H1 (cell line): Measurements from ENCODE around the gene MRRF. TPM values are rescaled to one million over a fixed set of nuclear protein-coding genes. Genes with fewer than 3 reads are reported as not detected.

Source experiments
- CTCF ChIA-PET: fragments of 300-600 bp; sonication (Branson Sonifier 250); formaldehyde crosslinking; loops from one replicate; lab custom pipeline; 2021; ENCODE audit not compliant: partially characterized antibody; lab: Charles Lee
- POLR2A ChIA-PET: fragments of 300-600 bp; sonication (Branson Sonifier 250); formaldehyde crosslinking; loops from one replicate; lab custom pipeline; 2021; ENCODE audit warnings: inconsistent platforms; ENCODE audit not compliant: partially characterized antibody; lab: Charles Lee
- DNase-seq, 2 experiments: peaks; one replicate each; pipeline versions ENCODE4 v3.0.0 to v3.0.0-alpha.2; 2010 to 2022; ENCODE audit warnings: low spot score in 2 of 2, low read depth in 1 of 2, mixed read lengths in 1 of 2
- FAIRE-seq: peaks from 2 replicates; lab custom pipeline; 2011; peaks lifted over from hg19 to GRCh38; lab: Jason Lieb, UNC
- H2AFZ ChIP-seq: 2 replicates; pipeline ENCODE4 v1.8.1; 2012; ENCODE audit warnings: low read length, inconsistent platforms
- H2AK5ac ChIP-seq: 2 replicates; pipeline ENCODE4 v1.6.1; 2013; ENCODE audit warnings: low read depth, low read length
- H2BK120ac ChIP-seq: replicated peaks from 2 replicates; pipeline ENCODE3; 2013; ENCODE audit warnings: low read depth, low read length, inconsistent platforms
- H2BK12ac ChIP-seq: 2 replicates; pipeline ENCODE4 v1.6.1; 2013; ENCODE audit warnings: low read depth, low read length
- H2BK15ac ChIP-seq: 2 replicates; pipeline ENCODE4 v1.6.1; 2013; ENCODE audit warnings: low read length
- H2BK20ac ChIP-seq: 2 replicates; pipeline ENCODE4 v1.6.1; 2013; ENCODE audit warnings: low read length
- H2BK5ac ChIP-seq: 2 replicates; pipeline ENCODE4 v1.6.1; 2013; ENCODE audit warnings: low read depth, low read length
- H3K14ac ChIP-seq: 2 replicates; pipeline ENCODE4 v1.6.1; 2013; ENCODE audit warnings: inconsistent platforms; ENCODE audit not compliant: insufficient read length
- H3K18ac ChIP-seq: 2 replicates; pipeline ENCODE4 v1.6.1; 2013; ENCODE audit warnings: low read length; ENCODE audit errors: extremely low read depth
- H3K23ac ChIP-seq: 2 replicates; pipeline ENCODE4 v1.6.1; 2013; ENCODE audit warnings: inconsistent platforms; ENCODE audit not compliant: insufficient read length
- H3K23me2 ChIP-seq: 2 replicates; pipeline ENCODE4 v1.6.1; 2013; ENCODE audit warnings: low read depth, low read length
- H3K27ac ChIP-seq: 2 replicates; pipeline ENCODE4 v1.6.1; 2011; ENCODE audit warnings: low read depth, low read length, inconsistent platforms
- H3K27me3 ChIP-seq, 4 experiments: replicated peaks in 1 of 4; 1 replicate in 1 of 4; 2 replicates in 3 of 4; pipeline versions ENCODE4 v1.6.1 to v1.8.1; 2011 to 2013; ENCODE audit warnings: low read length in 3 of 4, mild to moderate bottlenecking in 3 of 4, inconsistent platforms in 2 of 4, mixed read lengths in 2 of 4, moderate library complexity in 1 of 4; ENCODE audit not compliant: control insufficient read depth in 3 of 4, insufficient read depth in 3 of 4; ENCODE audit errors: extremely low read depth in 1 of 4
- H3K36me3 ChIP-seq, 4 experiments: 2 replicates each; pipeline versions ENCODE4 v1.6.1 to v1.8.1; 2011 to 2013; ENCODE audit warnings: mild to moderate bottlenecking in 4 of 4, low read length in 3 of 4, moderate library complexity in 2 of 4, control low read depth in 1 of 4, inconsistent platforms in 1 of 4; ENCODE audit not compliant: insufficient read depth in 4 of 4, control insufficient read depth in 2 of 4
- H3K4ac ChIP-seq: replicated peaks from 2 replicates; pipeline ENCODE3; 2013; ENCODE audit warnings: low read length, low read depth, mixed read lengths, inconsistent platforms; ENCODE audit not compliant: insufficient read length
- H3K4me1 ChIP-seq, 4 experiments: replicated peaks in 1 of 4; 1 replicate in 1 of 4; 2 replicates in 3 of 4; pipeline versions ENCODE4 v1.6.1 to v1.8.1; 2011 to 2013; ENCODE audit warnings: low read length in 3 of 4, inconsistent platforms in 2 of 4, mixed read lengths in 1 of 4; ENCODE audit not compliant: insufficient read depth in 4 of 4, control insufficient read depth in 3 of 4
- H3K4me2 ChIP-seq, 2 experiments: 2 replicates each; pipeline versions ENCODE4 v1.6.1 to v1.8.1; 2011 to 2013; ENCODE audit warnings: low read depth in 2 of 2, low read length in 2 of 2, control low read depth in 1 of 2, inconsistent platforms in 1 of 2, mild to moderate bottlenecking in 1 of 2; ENCODE audit not compliant: insufficient read depth in 1 of 2
- H3K4me3 ChIP-seq, 4 experiments: fragments of 200-600, 300-600 bp in 1 of 4; sonication (generic), shearing (Covaris generic), sonication (Bioruptor Twin) in 1 of 4; 2 replicates each; pipeline versions ENCODE4 v1.5.1 to v1.8.1; 2011 to 2016; ENCODE audit warnings: low read length in 4 of 4, low read depth in 3 of 4, control low read depth in 2 of 4, inconsistent platforms in 2 of 4, mild to moderate bottlenecking in 2 of 4, mixed read lengths in 1 of 4, moderate library complexity in 1 of 4; ENCODE audit not compliant: insufficient read depth in 2 of 4; ENCODE audit errors: extremely low read depth in 1 of 4
- H3K56ac ChIP-seq: replicated peaks from 2 replicates; pipeline ENCODE3; 2013; ENCODE audit warnings: low read depth, mild to moderate bottlenecking, mixed read lengths, low read length, inconsistent platforms; ENCODE audit not compliant: insufficient read length
- H3K79me1 ChIP-seq: 2 replicates; pipeline ENCODE4 v1.6.1; 2013; ENCODE audit warnings: low read depth, low read length, control low read depth
- H3K79me2 ChIP-seq, 2 experiments: 2 replicates each; pipeline versions ENCODE4 v1.6.1 to v1.8.1; 2012 to 2013; ENCODE audit warnings: low read length in 2 of 2, mild to moderate bottlenecking in 2 of 2, inconsistent platforms in 1 of 2; ENCODE audit not compliant: insufficient read depth in 2 of 2, control insufficient read depth in 1 of 2
- H3K9ac ChIP-seq, 4 experiments: replicated peaks in 1 of 4; 1 replicate in 1 of 4; 2 replicates in 3 of 4; pipeline versions ENCODE4 v1.6.1 to v1.8.1; 2011 to 2013; ENCODE audit warnings: low read depth in 3 of 4, low read length in 3 of 4, control low read depth in 2 of 4, mild to moderate bottlenecking in 2 of 4, moderate library complexity in 2 of 4, inconsistent platforms in 1 of 4; ENCODE audit errors: extremely low read depth in 1 of 4
- H3K9me3 ChIP-seq, 2 experiments: 2 replicates each; pipeline versions ENCODE4 v1.6.1 to v1.8.1; 2012 to 2013; ENCODE audit warnings: mild to moderate bottlenecking in 2 of 2, moderate library complexity in 2 of 2, control low read depth in 1 of 2, inconsistent platforms in 1 of 2, low read depth in 1 of 2, low read length in 1 of 2, mixed read lengths in 1 of 2; ENCODE audit not compliant: insufficient read depth in 2 of 2
- H4K20me1 ChIP-seq, 2 experiments: replicated peaks in 1 of 2; 2 replicates each; pipeline versions ENCODE3 to v1.8.1; 2011 to 2013; ENCODE audit warnings: inconsistent platforms in 2 of 2, low read length in 2 of 2, mild to moderate bottlenecking in 1 of 2; ENCODE audit not compliant: insufficient read depth in 2 of 2, control insufficient read depth in 1 of 2
- H4K5ac ChIP-seq: 2 replicates; pipeline ENCODE4 v1.6.1; 2013; ENCODE audit warnings: low read length, low read depth, mixed read lengths, inconsistent platforms; ENCODE audit not compliant: insufficient read length
- H4K8ac ChIP-seq: 2 replicates; pipeline ENCODE4 v1.8.0; 2013; ENCODE audit warnings: mild to moderate bottlenecking, moderate library complexity, low read length, inconsistent platforms; ENCODE audit not compliant: insufficient read depth; ENCODE audit errors: extremely low read depth
- H4K91ac ChIP-seq: replicated peaks from 2 replicates; pipeline ENCODE3; 2013; ENCODE audit warnings: low read length, mixed read lengths, inconsistent platforms; ENCODE audit not compliant: insufficient read length
- YY1 ChIP-seq: IDR thresholded peaks from 2 replicates; pipeline ENCODE4 v1.6.1; 2011; ENCODE audit warnings: low read depth, mild to moderate bottlenecking, low read length
- WGBS, 2 experiments: shearing (Covaris generic) in 1 of 2; methylation state at CpG; one replicate each; pipeline versions ENCODE4 v1.1.6 to v1.1.7; 2013 to 2015; ENCODE audit warnings: low lambda C conversion rate in 2 of 2, mixed read lengths in 2 of 2, inconsistent platforms in 1 of 2, low coverage in 1 of 2, missing lambda C conversion rate in 1 of 2; ENCODE audit not compliant: insufficient replicate concordance in 2 of 2, insufficient coverage in 1 of 2, insufficient read length in 1 of 2; ENCODE audit errors: extremely low coverage in 1 of 2, missing lambda C conversion rate in 1 of 2; 5-methylcytosine and 5-hydroxymethylcytosine counted together
- polyA plus RNA-seq, 7 experiments: library from polyadenylated mRNA; depleted of rRNA in 3 of 7; stranded (reverse) in 5 of 7; unstranded in 2 of 7; fragments of >200 nt in 5 of 7; fragments of 200-250 nt in 2 of 7; gene quantifications; 1 replicate in 5 of 7; 2 replicates in 1 of 7; 4 replicates in 1 of 7; pipeline versions ENCODE4 v1.2.1 to v1.2.3, GENCODE V29; 2011 to 2013; ENCODE audit warnings: missing spikeins in 2 of 7, mixed read lengths in 2 of 7
- total RNA-seq: library from RNA; stranded (reverse); fragmentation: NEBNext Ultra II Directional; extraction: Animal tissue kit (Norgen Biotek cat#: 25700); gene quantifications from 2 replicates; pipeline ENCODE4 v1.2.1, GENCODE V29; 2021

Gene MRRF
- total and polyA plus RNA-seq, 2 of the 8 experiments (the other 6 are each of a cell fraction or from before 2014, with no cell fraction given): 29.4 to 47.8 TPM

GRCh38 chr9:122286764-122287163, 22.1 kb downstream of the MRRF start:
- H2BK20ac ChIP-seq: no peak overlapping the region
- H2BK120ac ChIP-seq: no peak overlapping the region
- no peak overlapping the region for H4K8ac ChIP-seq
- H3K23ac ChIP-seq: no peak overlapping the region
- H3K18ac ChIP-seq: no peak overlapping the region
- no peak overlapping the region for H4K5ac ChIP-seq
- H3K27ac ChIP-seq: no peak overlapping the region
- H4K20me1 ChIP-seq: no peaks in the 10 kb centered on the region
- 88% methylated on average over 1 of the region's 1 CpG; no CpG with 5 or more reads in 1 of the 2 experiments for WGBS, 2 experiments
- no peak overlapping the region for H2BK15ac ChIP-seq
- no peak overlapping the region for H2BK12ac ChIP-seq
- no peaks in the 10 kb centered on the region for H3K79me1 ChIP-seq
- H3K4me2 ChIP-seq: no peak overlapping the region
- H2AK5ac ChIP-seq: no peak overlapping the region
- H3K9ac ChIP-seq: no peak overlapping the region
- H3K9me3 ChIP-seq: no peaks in the 10 kb centered on the region
- H3K79me2 ChIP-seq: no peaks in the 10 kb centered on the region
- no peak overlapping the region for H3K4ac ChIP-seq
- H3K36me3 ChIP-seq: peaks cover 4 to 30% (median 21%) of the 10 kb centered on the region in 4 experiments
- FAIRE-seq (no peak), DNase-seq (no peak)
- no peak overlapping the region for H2AFZ ChIP-seq
- H3K23me2 ChIP-seq: no peaks in the 10 kb centered on the region
- H3K14ac ChIP-seq: no peak overlapping the region
- no peak overlapping the region for H3K4me3 ChIP-seq
- H3K56ac ChIP-seq: no peak overlapping the region
- no peaks in the 10 kb centered on the region; a peak in 1 of 7 replicates for H3K4me1 ChIP-seq
- no peaks in the 10 kb centered on the region for H3K27me3 ChIP-seq
- H2BK5ac ChIP-seq: no peak overlapping the region
- POLR2A ChIA-PET: no interaction called here
- no peak overlapping the region for H4K91ac ChIP-seq
- CTCF ChIA-PET: interaction anchor here (1.2 to 3.3 kb wide), 3 partner anchors 63 to 164 kb away, joined by 3 to 9 read pairs (median 6); no protein-coding TSS in a partner anchor
- TF ChIP-seq YY1: no peak
